PC-3 (cell line): ENCODE measurements around the gene CCDC171. TPM values are rescaled to one million over a fixed set of nuclear protein-coding genes. Genes with fewer than 3 reads are reported as not detected.
A peak's percentile ranks its signal among the peaks of the same experiment; 100 is the strongest.

Experiments used
- ATAC-seq: fragments of 200-7000 bp; cut with Tn5 transposase; 2 replicates; pipeline ENCODE4 v1.9.1; 2020; ENCODE audit warnings: mild to moderate bottlenecking, moderate library complexity
- BruUV-seq: library from RNA; stranded (reverse); fragments of 400-500 nt; replicated peaks from 2 replicates; lab custom pipeline; 2021; lab: Mats Ljungman, UMichigan
- CTCF ChIA-PET: fragments of 300-600 bp; sonication (Branson Sonifier 250); formaldehyde crosslinking; loops from one replicate; lab custom pipeline; 2022; ENCODE audit warnings: antibody characterized with exemption; lab: Charles Lee
- POLR2A ChIA-PET: fragments of 300-600 bp; sonication (Branson Sonifier 250); formaldehyde crosslinking; loops from one replicate; lab custom pipeline; 2022; ENCODE audit warnings: antibody characterized with exemption; ENCODE audit not compliant: unreplicated experiment; lab: Charles Lee
- DNase-seq: peaks from one replicate; pipeline ENCODE4 v3.0.0-alpha.2; 2015
- H2AFZ ChIP-seq: fragments of 300-600 bp; sonication (generic); 2 replicates; pipeline ENCODE4 v1.6.0; 2016; ENCODE audit warnings: antibody characterized with exemption, low read length
- H3F3A ChIP-seq: fragments of 300-600 bp; sonication (generic); one replicate; pipeline ENCODE4 v1.6.0; 2017; ENCODE audit warnings: antibody characterized with exemption, low read length, control low read depth, mild to moderate bottlenecking; ENCODE audit not compliant: unreplicated experiment
- H3K27ac ChIP-seq: fragments of 300-600 bp; sonication (generic); 2 replicates; pipeline ENCODE4 v1.5.1; 2016; ENCODE audit warnings: mild to moderate bottlenecking, low read length
- H3K27me3 ChIP-seq: fragments of 300-600 bp; sonication (generic); 2 replicates; pipeline ENCODE4 v1.6.1; 2016; ENCODE audit warnings: low read length, mixed read lengths
- H3K36me3 ChIP-seq: fragments of 300-600 bp; sonication (generic); 2 replicates; pipeline ENCODE4 v1.6.1; 2016; ENCODE audit warnings: low read depth, mixed run types, low read length, mixed read lengths
- H3K4me1 ChIP-seq: fragments of 300-600 bp; sonication (generic); 2 replicates; pipeline ENCODE4 v1.5.1; 2016; ENCODE audit warnings: low read length; ENCODE audit not compliant: insufficient read depth
- H3K4me2 ChIP-seq: fragments of 300-600 bp; sonication (generic); 2 replicates; pipeline ENCODE4 v1.6.0; 2016; ENCODE audit warnings: low read length
- H3K4me3 ChIP-seq: fragments of 300-600 bp; sonication (generic); 2 replicates; pipeline ENCODE4 v1.5.1; 2016; ENCODE audit warnings: mild to moderate bottlenecking, low read length, mixed read lengths
- H3K79me2 ChIP-seq: fragments of 300-600 bp; sonication (generic); 2 replicates; pipeline ENCODE4 v1.6.1; 2017; ENCODE audit warnings: low read length, mixed read lengths
- H3K9ac ChIP-seq: fragments of 300-600 bp; sonication (generic); 2 replicates; pipeline ENCODE4 v1.6.0; 2016; ENCODE audit warnings: mild to moderate bottlenecking, low read length
- H3K9me2 ChIP-seq: fragments of 300-600 bp; sonication (generic); replicated peaks from 2 replicates; pipeline ENCODE4 v1.6.1; 2016; ENCODE audit warnings: mixed run types, low read length, mixed read lengths
- H3K9me3 ChIP-seq: fragments of 300-600 bp; sonication (generic); 2 replicates; pipeline ENCODE4 v1.6.1; 2016; ENCODE audit warnings: low read length, mixed read lengths
- H4K20me1 ChIP-seq: fragments of 300-600 bp; sonication (generic); 2 replicates; pipeline ENCODE4 v1.6.1; 2016; ENCODE audit warnings: low read length, mixed read lengths
- CTCF ChIP-seq: fragments of 300-600 bp; sonication (generic); conservative IDR thresholded peaks from 2 replicates; pipeline ENCODE4 v1.5.1; 2017; ENCODE audit warnings: antibody characterized with exemption, low read depth, mild to moderate bottlenecking, low read length
- EZH2 ChIP-seq: fragments of 300-600 bp; sonication (generic); IDR thresholded peaks from one replicate; pipeline ENCODE4 v1.6.1; 2017; ENCODE audit warnings: antibody characterized with exemption, mild to moderate bottlenecking, low read length; ENCODE audit not compliant: unreplicated experiment
- EZH2phosphoT487 ChIP-seq: fragments of 300-600 bp; sonication (generic); IDR thresholded peaks from 2 replicates; pipeline ENCODE4 v1.6.1; 2018; ENCODE audit warnings: mild to moderate bottlenecking, antibody characterized with exemption, low read length, borderline replicate concordance
- intact Hi-C: fragments of 100-400 bp; cut with micrococcal nuclease; formaldehyde crosslinking; loops from 2 replicates; pipeline ENCODE4 v1.9.0; 2023
- total RNA-seq: library from RNA; depleted of rRNA; stranded (reverse); fragments of >200 nt; gene quantifications from 2 replicates; pipeline ENCODE4 v1.2.3, GENCODE V29; 2014

Gene CCDC171
- total RNA-seq, 1 experiment from 2014 or later: 2.7 TPM

- no peak overlapping the region for H3K9ac ChIP-seq
- TF ChIP-seq EZH2: no peak
- TF ChIP-seq CTCF: no peak
- POLR2A ChIA-PET: no interaction called here
- H3K27me3 ChIP-seq: no peaks in the 10 kb centered on the region
- peaks cover 13% of the 10 kb centered on the region for H3K4me1 ChIP-seq
- no peaks in the 10 kb centered on the region for H3K9me3 ChIP-seq
- H2AFZ ChIP-seq: 0 out of 2 replicates have a peak overlapping the region, but pooled peaks have one; percentile 4
- no peaks in the 10 kb centered on the region for H3K9me2 ChIP-seq
- CTCF ChIA-PET: no interaction called here
- no peaks in the 10 kb centered on the region for H3F3A ChIP-seq
- H3K79me2 ChIP-seq: no peaks in the 10 kb centered on the region
- intact Hi-C loops: no loop called here
- no peak overlapping the region for H3K4me3 ChIP-seq
- H3K27ac ChIP-seq: no peak overlapping the region
- DNase-seq (peak; percentile 71), ATAC-seq (peak; percentile 81)
- no TSS peak for BruUV-seq
- H4K20me1 ChIP-seq: no peaks in the 10 kb centered on the region
- H3K36me3 ChIP-seq: no peaks in the 10 kb centered on the region
- H3K4me2 ChIP-seq: peak overlapping the region; percentile 65
These were observed 424.6 kb downstream of the CCDC171 start for GRCh38 chr9:15977438-15977837.

GRCh38 chr9:15982182-15982581 is 429.3 kb downstream of the CCDC171 start:
- Histone ChIP-seq H2AFZ (no peak overlapping the region), H3K79me2 (no peaks in the 10 kb centered on the region), H3K27ac (no peak overlapping the region), H3K9me3 (no peaks in the 10 kb centered on the region), H3K4me2 (no peak overlapping the region), H3K4me1 (peaks cover 9% of the 10 kb centered on the region), H3K36me3 (no peaks in the 10 kb centered on the region), H3F3A (no peaks in the 10 kb centered on the region), H3K9ac (no peak overlapping the region), H3K4me3 (no peak overlapping the region), H3K27me3 (no peaks in the 10 kb centered on the region), H4K20me1 (no peaks in the 10 kb centered on the region), H3K9me2 (no peaks in the 10 kb centered on the region)
- no peak for ATAC-seq
- ChIA-PET POLR2A (no interaction called here), CTCF (no interaction called here)
- no peak for TF ChIP-seq EZH2phosphoT487
- TF ChIP-seq EZH2: no peak
- TF ChIP-seq CTCF: no peak
- intact Hi-C loops: no loop called here
- BruUV-seq: no TSS peak
- DNase-seq: no peak

GRCh38 chr9:15999422-16000339 is 446.8 kb downstream of the CCDC171 start:
- no peak overlapping the region for H2AFZ ChIP-seq
- DNase-seq (peak; percentile 88), ATAC-seq (peak; percentile 94)
- no peak overlapping the region for H3K4me3 ChIP-seq
- H3F3A ChIP-seq: peaks cover 7% of the 10 kb centered on the region
- ChIA-PET CTCF (no interaction called here), POLR2A (interaction anchor here (0.6 kb wide), 1 partner anchor 38 kb away, joined by 4 read pairs; no protein-coding TSS in a partner anchor)
- H3K9me2 ChIP-seq: no peaks in the 10 kb centered on the region
- H3K36me3 ChIP-seq: no peaks in the 10 kb centered on the region
- H3K4me1 ChIP-seq: peaks cover 28% of the 10 kb centered on the region
- H3K79me2 ChIP-seq: no peaks in the 10 kb centered on the region
- peak overlapping the region; percentile 27 for H3K4me2 ChIP-seq
- intact Hi-C loops: no loop called here
- 0 out of 2 replicates have a peak, but pooled peaks cover 3% of the 10 kb centered on the region for H3K9me3 ChIP-seq
- no peaks in the 10 kb centered on the region for H3K27me3 ChIP-seq
- TF ChIP-seq EZH2phosphoT487 (no peak), EZH2 (no peak), CTCF (no peak)
- BruUV-seq: no TSS peak
- H3K27ac ChIP-seq: peak overlapping the region; percentile 97
- H3K9ac ChIP-seq: peak overlapping the region; percentile 75
- H4K20me1 ChIP-seq: no peaks in the 10 kb centered on the region
